ENCODE data around the gene SMYD3. TPM values are rescaled to one million over a fixed set of nuclear protein-coding genes. Genes with fewer than 3 reads are reported as not detected.
A peak's percentile ranks its signal among the peaks of the same experiment; 100 is the strongest.

SMYD3 gene
- total RNA-seq, 1 donor: 171 TPM

GRCh38 chr1:246274186-246274585, 232.9 kb downstream of the SMYD3 start:
- Histone ChIP-seq H3K4me2 (ENCODE audit: insufficient read depth, low read length) (no peak overlapping the region), H3K27ac (ENCODE audit: low read depth, low read length) (no peak overlapping the region), H3K79me2 (ENCODE audit: insufficient read depth, low read length) (peaks cover 4% of the 10 kb centered on the region), H3K4me3 (ENCODE audit: insufficient read depth, low read length) (no peak overlapping the region), H4K20me1 (ENCODE audit: insufficient read depth, low read length) (no peaks in the 10 kb centered on the region), H3K36me3 (ENCODE audit: insufficient read depth, low read length) (peaks cover 3% of the 10 kb centered on the region), H3K9me3 (ENCODE audit: low read depth, low read length) (no peaks in the 10 kb centered on the region), H2AFZ (ENCODE audit: low read length) (no peak overlapping the region), H3K27me3 (ENCODE audit: insufficient read depth, low read length) (no peaks in the 10 kb centered on the region), H3K4me1 (ENCODE audit: insufficient read depth, low read length) (peaks cover 10% of the 10 kb centered on the region)
- DNase-seq (ENCODE audit: insufficient read length, low spot score, missing footprints): no peak
- TF ChIP-seq CTCF (IDR thresholded peaks at IDR 0.05; ENCODE audit: extremely low read depth, low read depth, low read length): no peak

- no peak for TF ChIP-seq CTCF (IDR thresholded peaks at IDR 0.05; ENCODE audit: extremely low read depth, low read depth, low read length)
- Histone ChIP-seq H4K20me1 (ENCODE audit: insufficient read depth, low read length) (no peaks in the 10 kb centered on the region), H3K27ac (ENCODE audit: low read depth, low read length) (peak overlapping the region; percentile 46), H3K4me3 (ENCODE audit: insufficient read depth, low read length) (no peak overlapping the region), H3K9me3 (ENCODE audit: low read depth, low read length) (no peaks in the 10 kb centered on the region), H3K79me2 (ENCODE audit: insufficient read depth, low read length) (no peaks in the 10 kb centered on the region), H3K4me1 (ENCODE audit: insufficient read depth, low read length) (peaks cover 10% of the 10 kb centered on the region), H3K36me3 (ENCODE audit: insufficient read depth, low read length) (no peaks in the 10 kb centered on the region), H3K4me2 (ENCODE audit: insufficient read depth, low read length) (no peak overlapping the region), H2AFZ (ENCODE audit: low read length) (no peak overlapping the region), H3K27me3 (ENCODE audit: insufficient read depth, low read length) (no peaks in the 10 kb centered on the region)
- DNase-seq (ENCODE audit: insufficient read length, low spot score, missing footprints): no peak
Measured at GRCh38 chr1:246271516-246271915, 235.6 kb downstream of the SMYD3 start.

GRCh38 chr1:246270236-246270635, 236.8 kb downstream of the SMYD3 start:
- TF ChIP-seq CTCF (IDR thresholded peaks at IDR 0.05; ENCODE audit: extremely low read depth, low read depth, low read length): no peak
- H3K4me2 ChIP-seq (ENCODE audit: insufficient read depth, low read length): no peak overlapping the region
- no peaks in the 10 kb centered on the region for H3K79me2 ChIP-seq (ENCODE audit: insufficient read depth, low read length)
- H2AFZ ChIP-seq (ENCODE audit: low read length): no peak overlapping the region
- H3K36me3 ChIP-seq (ENCODE audit: insufficient read depth, low read length): no peaks in the 10 kb centered on the region
- H3K4me1 ChIP-seq (ENCODE audit: insufficient read depth, low read length): peaks cover 10% of the 10 kb centered on the region
- H3K9me3 ChIP-seq (ENCODE audit: low read depth, low read length): no peaks in the 10 kb centered on the region
- H3K27me3 ChIP-seq (ENCODE audit: insufficient read depth, low read length): no peaks in the 10 kb centered on the region
- DNase-seq (ENCODE audit: insufficient read length, low spot score, missing footprints): no peak
- no peak overlapping the region for H3K4me3 ChIP-seq (ENCODE audit: insufficient read depth, low read length)
- no peak overlapping the region for H3K27ac ChIP-seq (ENCODE audit: low read depth, low read length)
- H4K20me1 ChIP-seq (ENCODE audit: insufficient read depth, low read length): no peaks in the 10 kb centered on the region

- H3K27me3 ChIP-seq (ENCODE audit: insufficient read depth, low read length): no peaks in the 10 kb centered on the region
- H2AFZ ChIP-seq (ENCODE audit: low read length): no peak overlapping the region
- H4K20me1 ChIP-seq (ENCODE audit: insufficient read depth, low read length): no peaks in the 10 kb centered on the region
- no peak for TF ChIP-seq CTCF (IDR thresholded peaks at IDR 0.05; ENCODE audit: extremely low read depth, low read depth, low read length)
- no peak overlapping the region for H3K27ac ChIP-seq (ENCODE audit: low read depth, low read length)
- no peak overlapping the region for H3K4me2 ChIP-seq (ENCODE audit: insufficient read depth, low read length)
- H3K4me1 ChIP-seq (ENCODE audit: insufficient read depth, low read length): peaks cover 10% of the 10 kb centered on the region
- H3K79me2 ChIP-seq (ENCODE audit: insufficient read depth, low read length): no peaks in the 10 kb centered on the region
- no peak overlapping the region for H3K4me3 ChIP-seq (ENCODE audit: insufficient read depth, low read length)
- H3K9me3 ChIP-seq (ENCODE audit: low read depth, low read length): no peaks in the 10 kb centered on the region
- DNase-seq (ENCODE audit: insufficient read length, low spot score, missing footprints): no peak
- no peaks in the 10 kb centered on the region for H3K36me3 ChIP-seq (ENCODE audit: insufficient read depth, low read length)
Measured at GRCh38 chr1:246269466-246269865, 237.6 kb downstream of the SMYD3 start.
